Tibial nerve (tissue), 4 donors: ENCODE data around the gene LCP1.

Experiments used
- EP300 ChIP-seq, 2 donors: sonication (generic); formaldehyde crosslinking; IDR thresholded peaks; one replicate each; pipeline ENCODE4 v1.6.1; 2017; ENCODE audit warnings: antibody characterized with exemption in 2 of 2, mild to moderate bottlenecking in 1 of 2
- POLR2A ChIP-seq, 2 donors: fragments of 450-650 bp; IDR thresholded peaks; one replicate each; pipeline ENCODE4 v1.6.1; 2017; ENCODE audit warnings: antibody characterized with exemption in 2 of 2, mild to moderate bottlenecking in 2 of 2, moderate library complexity in 2 of 2
- TF ChIP-seq, protein P1 (sequence below), 5 experiments: fragments of 200-600 bp in 3 of 5; fragments of 450-650 bp in 2 of 5; sonication (generic) in 3 of 5; IDR thresholded peaks; one replicate each; pipeline ENCODE4 v1.5.1; 2016 to 2019; ENCODE audit warnings: antibody characterized with exemption in 5 of 5, mild to moderate bottlenecking in 3 of 5, moderate library complexity in 2 of 5

DNA sequence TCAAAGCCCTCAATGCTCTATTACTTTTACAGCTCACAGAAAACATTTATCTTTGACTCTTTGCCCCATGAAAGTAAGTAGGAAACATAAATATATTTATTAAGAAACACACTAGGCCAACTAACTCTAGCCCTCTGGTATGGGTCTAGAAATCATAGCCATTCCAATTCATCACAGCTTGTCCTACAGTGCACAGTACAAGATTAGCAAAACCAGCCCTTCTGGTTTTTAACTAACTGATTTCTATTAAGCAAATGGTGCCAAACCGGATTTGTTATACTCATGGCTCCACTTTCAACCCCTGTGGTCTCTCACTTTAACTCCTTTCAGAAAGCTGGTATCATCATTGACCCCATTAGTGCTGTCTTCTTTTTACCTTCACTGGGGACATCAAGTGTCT lies 24.2 kb upstream of the LCP1 start:
- TF ChIP-seq, protein P1, sequence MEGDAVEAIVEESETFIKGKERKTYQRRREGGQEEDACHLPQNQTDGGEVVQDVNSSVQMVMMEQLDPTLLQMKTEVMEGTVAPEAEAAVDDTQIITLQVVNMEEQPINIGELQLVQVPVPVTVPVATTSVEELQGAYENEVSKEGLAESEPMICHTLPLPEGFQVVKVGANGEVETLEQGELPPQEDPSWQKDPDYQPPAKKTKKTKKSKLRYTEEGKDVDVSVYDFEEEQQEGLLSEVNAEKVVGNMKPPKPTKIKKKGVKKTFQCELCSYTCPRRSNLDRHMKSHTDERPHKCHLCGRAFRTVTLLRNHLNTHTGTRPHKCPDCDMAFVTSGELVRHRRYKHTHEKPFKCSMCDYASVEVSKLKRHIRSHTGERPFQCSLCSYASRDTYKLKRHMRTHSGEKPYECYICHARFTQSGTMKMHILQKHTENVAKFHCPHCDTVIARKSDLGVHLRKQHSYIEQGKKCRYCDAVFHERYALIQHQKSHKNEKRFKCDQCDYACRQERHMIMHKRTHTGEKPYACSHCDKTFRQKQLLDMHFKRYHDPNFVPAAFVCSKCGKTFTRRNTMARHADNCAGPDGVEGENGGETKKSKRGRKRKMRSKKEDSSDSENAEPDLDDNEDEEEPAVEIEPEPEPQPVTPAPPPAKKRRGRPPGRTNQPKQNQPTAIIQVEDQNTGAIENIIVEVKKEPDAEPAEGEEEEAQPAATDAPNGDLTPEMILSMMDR (IDR thresholded peaks at IDR 0.05): no peak
- no peak for TF ChIP-seq POLR2A (IDR thresholded peaks at IDR 0.05)
- TF ChIP-seq EP300 (IDR thresholded peaks at IDR 0.05): no peak
